Fibroblast of lung (primary cell): ENCODE measurements around the gene RAP1GAP. TPM values are rescaled to one million over a fixed set of nuclear protein-coding genes. Genes with fewer than 3 reads are reported as not detected.

Experiments
- DNase-seq, 2 donors: peaks; one replicate each; pipeline versions ENCODE4 v3.0.0 to v3.0.0-alpha.2; 2010; ENCODE audit warnings: low read depth in 2 of 2
- H2AFZ ChIP-seq: 2 replicates; pipeline ENCODE4 v1.5.1; 2012; ENCODE audit warnings: low read length, control low read depth, inconsistent platforms
- H3K27ac ChIP-seq: 2 replicates; pipeline ENCODE4 v1.5.1; 2011; ENCODE audit warnings: low read length, control low read depth; ENCODE audit not compliant: insufficient read depth
- H3K27me3 ChIP-seq: 2 replicates; pipeline ENCODE4 v1.5.1; 2011; ENCODE audit warnings: mild to moderate bottlenecking, low read length; ENCODE audit not compliant: control insufficient read depth, insufficient read depth
- H3K36me3 ChIP-seq: 2 replicates; pipeline ENCODE4 v1.5.1; 2011; ENCODE audit warnings: low read length; ENCODE audit not compliant: control insufficient read depth, insufficient read depth
- H3K4me1 ChIP-seq: 2 replicates; pipeline ENCODE4 v1.5.1; 2011; ENCODE audit warnings: low read length; ENCODE audit not compliant: control insufficient read depth, insufficient read depth; ENCODE audit errors: extremely low read depth
- H3K4me2 ChIP-seq: 2 replicates; pipeline ENCODE4 v1.5.1; 2011; ENCODE audit warnings: low read length, control low read depth; ENCODE audit not compliant: insufficient read depth; ENCODE audit errors: extremely low read depth
- H3K4me3 ChIP-seq, 4 experiments: fragments of 200-600 bp in 1 of 4; sonication (generic) in 1 of 4; replicated peaks in 1 of 4; 2 replicates each; pipeline ENCODE4 v1.5.1; 2011 to 2016; ENCODE audit warnings: low read length in 4 of 4, low read depth in 3 of 4, mild to moderate bottlenecking in 3 of 4, control low read depth in 2 of 4, inconsistent platforms in 1 of 4, mixed read lengths in 1 of 4; ENCODE audit not compliant: insufficient read depth in 1 of 4; ENCODE audit errors: control extremely low read depth in 1 of 4
- H3K79me2 ChIP-seq: 2 replicates; pipeline ENCODE4 v1.5.1; 2012; ENCODE audit warnings: mild to moderate bottlenecking, low read length, inconsistent platforms; ENCODE audit not compliant: control insufficient read depth, insufficient read depth
- H3K9ac ChIP-seq: 2 replicates; pipeline ENCODE4 v1.5.1; 2011; ENCODE audit warnings: mild to moderate bottlenecking, low read length, control low read depth; ENCODE audit not compliant: insufficient read depth
- H3K9me3 ChIP-seq: 2 replicates; pipeline ENCODE4 v1.5.1; 2012; ENCODE audit warnings: low read depth, low read length; ENCODE audit not compliant: control insufficient read depth, insufficient read depth
- H4K20me1 ChIP-seq: 2 replicates; pipeline ENCODE4 v1.5.1; 2011; ENCODE audit warnings: low read length; ENCODE audit not compliant: control insufficient read depth, insufficient read depth; ENCODE audit errors: extremely low read depth
- EZH2 ChIP-seq: IDR thresholded peaks from 2 replicates; pipeline ENCODE4 v1.5.1; 2012; ENCODE audit warnings: low read length, control low read depth, mild to moderate bottlenecking; ENCODE audit errors: missing control alignments
- polyA plus RNA-seq, 2 donors: library from polyadenylated mRNA; depleted of rRNA in 1 of 2; stranded (reverse) in 1 of 2; unstranded in 1 of 2; fragments of >200 nt; gene quantifications; 2 replicates each; pipeline ENCODE4 v1.2.1, GENCODE V29; 2011 to 2012; ENCODE audit warnings: missing spikeins in 1 of 2
- total RNA-seq: library from RNA; depleted of rRNA; stranded (reverse); fragments of >200 nt; gene quantifications from 2 replicates; pipeline ENCODE4 v1.2.1, GENCODE V29; 2014
- TF ChIP-seq, protein P1 (sequence below), 2 donors: IDR thresholded peaks in 1 of 2; conservative IDR thresholded peaks in 1 of 2; 1 replicate in 1 of 2; 2 replicates in 1 of 2; pipeline ENCODE4 v1.5.1; 2011 to 2012; ENCODE audit warnings: low read length in 2 of 2, control low read depth in 1 of 2, inconsistent platforms in 1 of 2, low read depth in 1 of 2, mild to moderate bottlenecking in 1 of 2

RAP1GAP gene
- total and polyA plus RNA-seq, 2 donors (not counting 1 experiment from before 2014, with no cell fraction given): under 0.01 to 0.05 TPM

DNA sequence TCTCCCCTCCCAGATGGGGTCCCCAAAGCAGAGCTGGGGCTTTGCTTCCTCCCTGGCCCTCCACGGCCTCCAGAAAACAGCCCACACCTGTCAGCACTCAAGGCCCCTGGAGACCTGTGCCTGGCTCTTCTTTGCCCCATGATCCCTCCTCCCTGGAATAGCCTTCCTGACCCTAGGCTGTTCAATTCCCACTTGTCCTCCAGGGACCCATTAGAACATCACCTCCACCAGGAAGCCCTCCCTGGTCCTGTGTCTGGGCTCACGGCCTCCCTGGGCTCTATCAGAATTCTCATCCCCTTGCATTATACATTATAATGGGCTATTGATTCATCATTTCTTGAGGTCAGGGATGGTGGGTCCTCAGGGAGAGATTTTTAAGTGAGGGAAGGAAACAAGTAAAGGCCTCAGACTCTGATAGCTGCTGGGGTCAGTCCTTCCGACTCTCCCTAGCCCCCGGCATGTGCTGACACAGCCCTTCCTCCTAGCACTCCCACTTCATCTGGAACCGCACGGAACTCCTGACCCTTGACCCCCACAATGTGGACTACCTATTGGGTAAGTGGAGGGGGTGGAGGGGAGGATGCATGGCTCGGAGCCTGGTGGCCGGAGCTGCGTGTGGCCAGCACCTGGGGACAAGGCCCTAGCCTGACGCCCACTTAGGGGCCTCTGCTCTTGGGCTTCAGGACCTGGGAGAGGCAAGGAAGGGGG, 99.2 kb downstream of the RAP1GAP start:
- Histone ChIP-seq H3K9me3 (no peaks in the 10 kb centered on the region), H3K4me2 (no peak overlapping the region), H3K27ac (no peak overlapping the region), H3K4me3 (no peak overlapping the region), H3K79me2 (no peaks in the 10 kb centered on the region), H3K27me3 (no peaks in the 10 kb centered on the region), H2AFZ (no peak overlapping the region), H3K4me1 (no peaks in the 10 kb centered on the region), H4K20me1 (no peaks in the 10 kb centered on the region), H3K9ac (no peak overlapping the region), H3K36me3 (no peaks in the 10 kb centered on the region)
- TF ChIP-seq, protein P1, sequence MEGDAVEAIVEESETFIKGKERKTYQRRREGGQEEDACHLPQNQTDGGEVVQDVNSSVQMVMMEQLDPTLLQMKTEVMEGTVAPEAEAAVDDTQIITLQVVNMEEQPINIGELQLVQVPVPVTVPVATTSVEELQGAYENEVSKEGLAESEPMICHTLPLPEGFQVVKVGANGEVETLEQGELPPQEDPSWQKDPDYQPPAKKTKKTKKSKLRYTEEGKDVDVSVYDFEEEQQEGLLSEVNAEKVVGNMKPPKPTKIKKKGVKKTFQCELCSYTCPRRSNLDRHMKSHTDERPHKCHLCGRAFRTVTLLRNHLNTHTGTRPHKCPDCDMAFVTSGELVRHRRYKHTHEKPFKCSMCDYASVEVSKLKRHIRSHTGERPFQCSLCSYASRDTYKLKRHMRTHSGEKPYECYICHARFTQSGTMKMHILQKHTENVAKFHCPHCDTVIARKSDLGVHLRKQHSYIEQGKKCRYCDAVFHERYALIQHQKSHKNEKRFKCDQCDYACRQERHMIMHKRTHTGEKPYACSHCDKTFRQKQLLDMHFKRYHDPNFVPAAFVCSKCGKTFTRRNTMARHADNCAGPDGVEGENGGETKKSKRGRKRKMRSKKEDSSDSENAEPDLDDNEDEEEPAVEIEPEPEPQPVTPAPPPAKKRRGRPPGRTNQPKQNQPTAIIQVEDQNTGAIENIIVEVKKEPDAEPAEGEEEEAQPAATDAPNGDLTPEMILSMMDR (conservative IDR thresholded peaks at IDR 0.05 in 1 of 2, IDR thresholded peaks at IDR 0.05 in 1 of 2; ENCODE audit: low read depth in 1 of 2, low read length in 2 of 2): no peak
- TF ChIP-seq EZH2: no peak
- no peak for DNase-seq

DNA sequence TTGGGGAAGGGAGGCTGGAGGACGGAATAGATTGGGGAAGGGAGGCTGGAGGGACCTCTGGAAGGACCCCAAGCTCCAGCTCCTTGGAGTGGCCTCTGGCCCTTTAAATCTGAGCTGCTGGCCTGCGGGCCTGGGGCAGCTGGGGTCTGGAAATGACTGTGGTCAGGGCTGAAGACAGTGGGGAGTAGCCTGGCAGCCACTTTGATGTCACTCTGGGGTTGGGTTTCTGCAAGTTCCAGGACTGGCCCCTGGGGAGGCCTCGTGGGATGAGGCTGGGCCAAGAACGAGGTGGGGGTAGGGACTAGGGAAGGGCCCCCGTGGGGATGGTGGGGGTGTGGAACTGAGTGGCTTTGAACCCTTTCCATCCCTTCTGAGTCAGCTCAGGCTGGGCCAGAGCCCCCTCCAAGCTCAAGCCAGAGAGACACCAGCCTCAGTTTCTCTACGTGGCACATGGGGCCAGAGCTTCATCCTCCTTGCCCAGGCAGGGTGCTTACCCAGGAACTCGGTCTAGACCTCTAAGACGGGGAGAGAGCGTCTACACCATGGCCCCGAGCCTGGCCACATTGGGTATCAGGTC, 100.3 kb downstream of the RAP1GAP start:
- Histone ChIP-seq H3K4me3 (no peak overlapping the region), H3K36me3 (no peaks in the 10 kb centered on the region), H3K4me1 (no peaks in the 10 kb centered on the region), H3K27ac (no peak overlapping the region), H3K27me3 (no peaks in the 10 kb centered on the region), H3K9ac (no peak overlapping the region), H3K9me3 (no peaks in the 10 kb centered on the region), H4K20me1 (no peaks in the 10 kb centered on the region), H2AFZ (no peak overlapping the region), H3K4me2 (no peak overlapping the region), H3K79me2 (no peaks in the 10 kb centered on the region)
- TF ChIP-seq, protein P1 (conservative IDR thresholded peaks at IDR 0.05 in 1 of 2, IDR thresholded peaks at IDR 0.05 in 1 of 2; ENCODE audit: low read depth in 1 of 2, low read length in 2 of 2): no peak
- TF ChIP-seq EZH2: no peak
- DNase-seq: no peak

- H3K4me3 ChIP-seq: no peak overlapping the region
- no peaks in the 10 kb centered on the region for H3K36me3 ChIP-seq
- no peak overlapping the region for H3K27ac ChIP-seq
- no peak for TF ChIP-seq EZH2
- TF ChIP-seq, protein P1 (conservative IDR thresholded peaks at IDR 0.05 in 1 of 2, IDR thresholded peaks at IDR 0.05 in 1 of 2; ENCODE audit: low read depth in 1 of 2, low read length in 2 of 2): no peak
- H3K27me3 ChIP-seq: no peaks in the 10 kb centered on the region
- H2AFZ ChIP-seq: no peak overlapping the region
- peak in 1 of 2 donors; percentile 83 for DNase-seq
- H3K4me1 ChIP-seq: no peaks in the 10 kb centered on the region
- no peaks in the 10 kb centered on the region for H3K9me3 ChIP-seq
- H3K4me2 ChIP-seq: no peak overlapping the region
- no peaks in the 10 kb centered on the region for H4K20me1 ChIP-seq
- no peak overlapping the region for H3K9ac ChIP-seq
- no peaks in the 10 kb centered on the region for H3K79me2 ChIP-seq
Measured at GRCh38 chr1:21568006-21568746, 101.0 kb downstream of the RAP1GAP start.
